ENCODE results near the gene GPS1.

The GPS1 gene

DNA sequence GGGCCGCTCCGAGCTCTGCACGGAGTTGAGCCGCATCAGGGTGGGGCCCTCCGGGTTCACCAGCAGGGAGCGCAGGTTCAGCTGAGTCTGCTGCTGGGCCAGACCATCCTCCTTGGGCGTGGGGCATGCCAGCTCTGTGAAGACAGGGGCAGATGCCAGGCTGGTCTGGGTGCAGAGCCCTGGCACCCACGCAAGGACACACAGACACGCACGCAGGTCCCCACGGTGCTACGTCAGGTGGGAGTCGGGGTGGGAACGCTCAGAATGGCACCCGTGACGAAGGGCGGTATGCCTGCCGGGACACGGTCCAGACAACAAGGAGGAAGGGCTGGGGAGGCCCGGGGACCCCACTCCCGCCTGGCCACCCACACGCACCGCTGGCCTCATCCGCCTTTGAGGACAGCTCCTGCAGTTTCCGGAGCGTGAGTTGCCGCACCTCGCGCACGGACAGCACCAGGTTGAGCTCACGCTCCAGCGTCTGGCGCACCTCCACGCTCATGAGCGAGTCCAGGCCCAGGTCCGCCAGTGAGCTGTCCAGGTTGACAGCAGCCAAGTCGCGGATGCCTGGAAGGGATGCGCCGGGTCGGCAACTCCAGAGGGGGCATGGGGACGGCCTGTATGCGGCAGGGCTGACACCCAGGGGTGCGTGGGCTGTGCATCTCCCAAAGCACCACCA, 29.2 kb downstream of the GPS1 start:
- no peak for DNase-seq

DNA sequence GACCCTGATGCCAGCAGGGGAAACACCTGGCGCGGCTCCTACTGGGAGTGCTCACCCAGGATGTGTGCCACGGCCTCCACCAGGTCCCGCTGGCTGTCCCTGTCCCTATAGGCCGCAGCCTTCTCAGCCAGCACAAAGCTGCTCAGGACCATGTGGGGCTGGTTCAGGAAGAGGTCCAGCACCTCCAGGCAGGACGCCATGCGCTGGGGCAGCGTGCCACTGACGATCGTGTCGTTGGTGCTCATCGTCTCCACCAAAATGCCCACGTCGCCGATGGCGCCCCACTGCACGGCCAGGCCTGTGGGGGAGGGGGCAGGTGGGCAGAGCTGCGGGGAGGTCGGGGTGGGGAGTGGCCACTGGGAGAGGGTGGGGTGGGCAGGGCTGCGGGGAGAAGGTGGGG, 29.8 kb downstream of the GPS1 start:
- DNase-seq: no peak

DNA sequence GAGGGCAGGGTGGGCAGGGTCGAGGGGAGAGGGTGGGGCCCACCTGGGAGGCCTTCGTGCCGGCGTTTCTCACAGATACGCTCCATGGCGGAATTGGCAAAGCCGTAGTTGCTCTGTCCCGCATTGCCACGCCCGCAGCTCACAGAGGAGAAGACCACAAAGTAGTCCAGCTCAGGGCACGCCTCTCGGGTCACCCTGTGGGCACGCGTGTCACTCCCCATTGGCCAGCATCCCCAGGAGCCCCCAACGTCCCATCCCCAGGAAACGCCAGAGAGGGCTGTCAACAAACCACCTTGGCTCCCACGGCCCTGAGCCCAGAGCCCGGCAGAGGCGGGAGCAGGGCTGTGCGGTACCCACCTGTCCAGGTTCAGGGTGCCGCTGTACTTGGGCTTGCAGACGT, 30.3 kb downstream of the GPS1 start:
- DNase-seq: no peak

DNA sequence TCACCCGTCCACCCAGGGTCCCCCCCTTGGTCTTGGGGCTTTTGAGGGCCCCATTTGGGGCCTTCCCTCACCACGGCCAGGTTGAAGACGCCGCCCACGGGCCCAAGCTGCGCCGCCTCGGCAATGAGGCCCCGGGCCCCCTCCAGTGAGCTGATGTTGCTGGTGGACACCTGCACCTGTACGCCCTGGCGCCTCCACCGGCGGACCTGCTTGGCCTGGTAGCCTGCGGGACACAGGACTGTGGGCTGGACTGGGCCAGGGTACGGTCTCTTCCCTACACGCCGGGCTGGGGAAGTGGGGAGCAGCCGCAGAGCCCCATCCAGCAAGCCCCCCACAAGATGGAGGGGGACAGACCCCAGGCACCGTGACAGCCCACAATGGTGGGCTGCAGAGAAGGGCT, 30.8 kb downstream of the GPS1 start:
- no peak for DNase-seq

DNA sequence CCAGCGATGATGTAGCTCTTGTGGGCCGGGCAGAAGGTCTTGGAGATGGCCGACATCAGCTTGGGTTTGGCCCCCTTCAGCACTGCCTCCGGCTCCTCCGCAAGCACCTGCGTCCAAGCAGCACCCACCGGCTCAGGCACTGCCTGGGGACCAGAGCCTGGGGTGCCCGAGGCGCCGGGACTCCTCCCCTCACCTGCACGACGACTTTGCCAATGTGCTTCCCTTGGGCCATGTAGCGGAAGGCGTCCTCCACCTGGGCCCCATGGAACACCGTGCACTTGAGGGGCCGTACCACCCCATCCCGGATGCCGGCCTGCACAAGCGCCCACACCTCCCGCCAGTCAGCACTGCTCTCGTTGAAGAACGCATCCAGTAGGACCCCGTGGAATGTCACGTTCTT, 31.3 kb downstream of the GPS1 start:
- DNase-seq: no peak

DNA sequence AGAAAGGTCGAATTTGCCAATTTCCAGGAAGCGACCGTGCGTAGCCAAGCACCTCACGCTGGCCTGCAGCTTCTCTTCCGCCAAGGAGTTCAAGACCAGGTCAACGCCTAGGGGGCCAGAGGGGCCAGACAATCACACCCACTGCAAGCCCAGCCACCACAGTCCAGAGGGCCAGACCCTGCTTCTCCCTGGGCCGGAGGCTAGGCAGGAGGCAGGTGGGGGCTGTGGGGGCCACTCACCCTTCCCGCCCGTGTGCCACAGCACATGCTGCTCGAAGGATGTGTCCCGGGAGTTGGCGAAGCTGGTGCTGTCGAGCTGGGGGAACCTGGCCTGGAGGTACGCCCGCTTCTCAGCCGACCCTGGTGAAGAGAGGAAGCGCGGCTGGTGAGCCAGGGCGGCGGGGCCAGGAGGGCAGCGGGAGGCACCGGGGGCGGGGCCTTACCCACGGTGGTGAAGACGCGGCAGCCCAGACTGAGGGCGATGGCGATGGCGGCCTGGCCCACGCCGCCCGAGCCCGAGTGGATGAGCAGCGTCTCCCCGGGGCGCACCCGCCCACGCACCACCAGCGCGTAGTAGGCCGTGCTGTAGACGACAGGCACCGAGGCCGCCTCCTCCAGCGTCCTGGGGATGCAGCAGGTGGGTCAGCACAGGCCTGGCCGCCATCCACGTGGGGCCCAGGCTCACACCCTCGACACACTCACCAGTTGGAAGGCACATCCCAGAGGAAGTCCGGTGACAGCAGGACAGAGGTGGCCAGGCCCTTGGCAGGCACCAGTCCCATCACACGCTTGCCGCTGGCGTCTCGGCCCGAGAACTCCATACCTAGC, 32.0 kb downstream of the GPS1 start:
- no peak for DNase-seq

DNA sequence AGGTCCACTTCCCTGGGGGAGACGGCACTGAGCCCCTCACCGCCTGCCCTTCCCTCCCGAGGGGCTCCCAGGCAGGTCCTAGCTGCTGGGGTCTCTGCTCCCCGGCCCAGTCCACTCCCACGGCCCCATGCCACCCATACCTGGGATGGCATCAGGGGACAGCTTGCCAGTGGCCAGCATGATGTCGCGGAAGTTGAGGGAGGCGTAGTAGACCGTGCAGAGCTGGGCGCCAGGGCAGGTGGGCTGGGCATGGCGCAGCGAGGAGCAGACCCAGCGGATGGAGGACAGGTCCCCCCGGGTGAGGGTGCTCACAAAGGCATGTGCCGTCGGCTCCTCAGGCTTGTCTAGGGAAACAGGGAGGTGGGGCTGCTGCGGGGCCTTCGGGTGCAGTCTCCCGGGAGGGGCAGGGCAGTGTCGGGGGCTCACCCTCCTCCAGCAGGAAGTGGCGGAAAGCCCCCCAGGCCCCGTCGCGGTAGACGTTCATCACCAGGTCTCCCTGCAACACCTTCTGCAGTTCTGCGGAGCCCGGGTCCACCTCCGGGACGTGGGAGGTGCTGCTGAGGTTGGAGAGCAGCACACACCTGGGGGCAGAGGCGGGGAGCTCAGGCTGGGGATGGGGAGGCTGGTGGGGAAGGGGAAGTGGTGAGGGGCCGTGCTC, 32.8 kb downstream of the GPS1 start:
- DNase-seq: no peak

DNA sequence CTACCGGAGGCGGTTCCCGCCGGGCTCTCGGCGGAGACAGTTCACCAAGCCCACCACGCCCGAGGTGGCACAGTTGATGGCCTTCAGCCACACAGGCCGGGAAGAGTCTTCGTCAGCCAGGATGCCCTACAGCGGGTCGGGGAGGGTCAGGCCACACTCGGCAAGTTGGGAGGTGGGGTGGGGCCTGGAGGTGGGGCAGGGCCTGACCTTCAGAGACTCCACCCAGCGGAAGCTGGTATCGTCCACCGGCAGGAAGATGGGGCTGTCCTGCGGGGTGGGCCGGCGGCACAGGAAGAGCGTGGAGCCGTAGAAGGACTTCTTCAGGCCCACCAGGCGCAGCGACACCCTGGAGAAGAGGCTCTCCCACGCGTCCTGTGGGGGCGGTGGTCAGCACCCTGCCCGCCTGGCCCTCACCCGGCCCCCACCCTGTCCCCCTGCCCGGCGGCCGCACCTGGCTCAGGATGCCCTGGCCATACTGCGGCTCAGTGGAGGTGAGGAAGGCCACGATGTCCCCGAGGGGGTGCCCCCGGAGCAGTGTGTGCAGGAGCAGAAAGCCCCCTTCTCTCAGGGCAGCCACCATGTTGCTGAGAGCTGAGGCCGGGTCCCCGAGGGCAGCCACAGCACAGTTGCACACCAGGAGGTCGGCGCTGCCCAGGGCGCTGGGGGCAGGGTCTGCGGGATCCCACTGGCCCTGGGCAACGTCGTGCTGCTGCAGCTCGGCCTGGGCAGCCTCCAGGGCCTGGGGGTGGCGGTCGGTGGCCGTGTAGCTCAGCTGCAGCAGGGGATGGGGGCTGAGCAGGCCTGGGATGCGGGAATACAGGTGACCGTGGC, 33.5 kb downstream of the GPS1 start:
- DNase-seq: no peak

DNA sequence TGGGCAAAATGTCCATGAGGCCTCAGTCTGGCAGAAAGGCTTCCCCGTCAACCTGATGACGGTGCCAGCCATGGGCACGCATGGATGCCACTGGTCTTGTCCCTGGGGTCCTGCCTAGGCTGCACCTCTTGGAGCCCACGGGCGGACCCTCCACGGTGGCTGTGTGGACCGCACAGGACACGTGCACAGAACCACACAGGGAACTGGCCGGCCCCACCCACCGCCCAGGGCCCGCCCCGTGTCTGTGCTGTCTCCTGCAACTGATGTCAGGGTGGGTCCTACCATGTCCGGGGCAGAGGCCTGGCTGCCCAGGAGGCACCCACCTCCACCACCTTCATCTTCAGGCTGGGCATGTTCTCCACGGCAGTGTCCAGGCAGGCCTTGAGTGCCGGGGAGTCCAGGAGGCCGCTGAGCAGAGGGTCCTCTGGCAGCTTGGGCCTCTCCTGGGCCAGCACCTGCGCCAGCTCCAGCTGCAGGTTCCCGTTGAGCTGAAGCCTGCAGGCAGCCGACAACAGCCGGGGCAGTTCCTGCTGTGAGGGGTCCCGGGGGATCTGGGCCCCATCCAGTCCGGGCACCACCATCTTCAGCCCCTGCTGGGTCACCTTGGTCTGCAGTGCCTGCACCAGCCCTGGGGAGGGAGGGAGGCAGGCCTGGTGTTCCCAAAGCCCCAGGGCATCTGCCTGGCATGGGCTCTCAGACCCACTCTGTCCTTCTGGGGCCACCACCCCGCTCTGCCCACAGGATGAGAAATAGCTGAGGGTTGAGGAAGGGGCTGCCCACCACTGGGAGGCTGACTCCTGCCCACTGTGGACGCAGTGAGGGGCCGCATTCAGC, 34.5 kb downstream of the GPS1 start:
- DNase-seq: no peak

DNA sequence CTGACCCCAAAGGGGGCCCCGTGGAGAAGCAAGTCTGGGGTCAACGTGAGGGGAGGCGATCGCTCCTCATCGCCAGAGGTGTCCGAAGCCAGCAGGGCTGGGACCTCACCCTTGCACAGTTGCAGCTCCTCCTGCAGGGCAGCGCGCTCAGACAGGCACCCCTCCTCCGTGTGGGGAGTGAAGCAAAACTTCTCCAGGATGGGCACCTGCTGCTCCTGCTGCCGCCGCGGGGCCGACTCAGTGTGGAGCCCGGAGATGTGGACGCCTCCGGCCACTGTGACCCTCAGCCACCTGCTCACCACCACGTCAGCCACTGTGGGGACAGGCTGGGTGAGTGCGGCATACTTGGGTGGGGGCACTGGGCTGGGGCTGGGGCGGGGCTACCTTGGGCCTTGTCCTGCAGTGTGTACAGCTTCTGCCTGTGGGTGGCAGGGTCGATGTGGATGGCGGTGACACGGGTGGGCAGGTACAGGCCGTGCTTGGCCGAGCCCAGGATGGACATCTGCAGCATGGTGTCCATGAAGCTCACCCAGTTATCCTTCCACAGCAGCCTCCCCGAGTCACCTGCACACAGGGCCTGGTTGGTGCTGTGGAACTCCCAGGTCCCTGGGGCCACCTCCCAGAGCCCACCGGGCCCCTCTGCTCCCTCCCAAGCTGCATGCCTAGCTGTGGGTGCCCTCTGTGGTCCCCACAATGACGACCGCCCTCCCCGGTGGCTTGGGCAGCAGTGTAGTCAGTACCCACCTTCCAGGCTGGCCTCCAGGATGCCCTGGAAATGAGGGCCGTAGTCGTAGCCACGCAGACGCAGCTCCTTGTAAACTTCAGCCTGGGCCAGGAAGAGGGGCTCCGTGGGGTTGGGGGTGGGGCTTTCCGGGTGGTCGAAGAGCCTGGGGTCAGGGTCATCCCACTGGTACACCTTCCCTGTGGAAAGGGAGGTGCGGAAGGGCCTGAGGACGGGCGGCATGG, 35.5 kb downstream of the GPS1 start:
- no peak for DNase-seq

DNA sequence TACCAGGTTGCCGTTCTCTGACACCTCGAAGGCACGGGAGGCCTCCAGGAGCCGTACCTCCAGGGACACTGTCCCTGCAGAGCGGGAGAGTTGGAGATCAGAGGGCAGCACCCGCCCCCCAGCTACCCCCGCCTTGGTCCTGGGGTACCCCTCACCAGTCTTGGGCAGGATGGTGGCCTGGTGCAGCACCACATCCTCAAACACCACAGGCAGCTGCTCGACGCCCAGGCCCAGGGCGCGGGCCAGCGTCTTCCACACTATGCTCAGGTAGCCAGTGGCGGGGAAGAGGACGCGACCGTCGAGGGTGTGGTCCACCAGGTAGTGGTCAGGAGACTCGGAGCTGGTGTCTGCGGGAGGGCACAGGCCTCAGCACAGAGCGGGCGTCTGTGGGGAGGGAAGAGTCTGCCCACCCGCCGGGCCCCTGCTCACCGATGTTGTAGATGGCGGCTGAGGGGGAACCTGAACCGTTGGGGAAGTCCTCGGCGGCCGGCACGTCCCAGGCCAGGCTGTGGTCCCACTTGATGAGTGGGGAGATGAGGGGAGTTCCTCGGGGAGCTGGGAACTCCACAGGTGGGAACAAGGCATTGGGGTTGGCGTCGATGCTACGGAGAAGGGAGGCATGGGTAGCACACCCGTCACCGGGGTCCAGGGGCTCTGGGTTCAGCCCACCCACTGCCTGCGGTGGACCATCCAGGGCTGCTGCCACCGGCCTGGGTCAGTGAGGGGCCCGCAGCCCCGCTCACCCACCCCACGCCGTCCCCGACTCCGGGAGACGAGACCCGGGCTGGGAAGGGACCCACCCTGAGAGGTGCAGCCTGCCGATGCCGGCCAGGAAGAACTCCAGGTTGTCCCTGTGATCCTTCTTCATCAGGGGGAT, 36.5 kb downstream of the GPS1 start:
- DNase-seq: no peak

DNA sequence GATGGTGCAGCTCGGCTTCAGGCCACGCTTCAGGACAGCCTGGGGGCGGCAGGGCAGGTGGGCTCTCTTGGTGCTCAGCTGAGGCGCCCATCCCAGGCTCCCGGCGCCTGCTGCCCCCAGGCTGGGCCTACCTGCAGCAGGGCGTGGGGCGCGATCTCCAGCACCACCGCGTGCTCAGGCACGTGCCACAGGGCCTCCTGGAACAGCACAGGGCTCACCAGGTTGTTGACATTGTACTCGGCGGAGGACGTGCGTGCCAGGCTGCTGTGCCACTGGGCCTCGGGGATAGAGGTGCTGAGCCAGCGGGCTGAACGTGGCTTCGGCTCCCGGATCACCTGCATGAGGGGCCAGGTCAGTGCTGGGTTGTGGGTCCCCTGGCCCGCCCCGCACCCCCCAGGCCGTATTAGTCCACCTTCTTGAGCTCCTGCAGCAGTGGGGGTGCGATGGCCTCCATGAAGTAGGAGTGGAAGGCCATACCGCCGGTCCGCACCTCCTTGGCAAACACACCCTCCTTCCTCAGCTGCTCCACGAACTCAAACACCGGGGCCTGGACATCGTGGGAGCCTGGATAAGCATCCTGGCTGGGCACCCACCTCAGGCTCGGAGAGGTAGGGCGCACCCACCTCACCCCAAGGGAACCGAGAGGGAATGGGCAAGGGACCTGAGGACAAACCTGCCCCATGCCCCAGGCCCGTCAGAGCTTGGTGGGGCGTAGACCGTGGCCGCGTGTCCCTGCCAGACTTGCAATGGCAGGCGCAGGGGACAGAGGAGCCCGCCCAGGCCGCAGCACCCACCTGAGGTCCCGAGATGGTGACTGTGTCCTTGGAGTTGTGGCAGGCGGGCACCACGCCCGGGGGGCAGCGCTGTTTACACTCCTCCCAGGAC, 37.4 kb downstream of the GPS1 start:
- DNase-seq: no peak

DNA sequence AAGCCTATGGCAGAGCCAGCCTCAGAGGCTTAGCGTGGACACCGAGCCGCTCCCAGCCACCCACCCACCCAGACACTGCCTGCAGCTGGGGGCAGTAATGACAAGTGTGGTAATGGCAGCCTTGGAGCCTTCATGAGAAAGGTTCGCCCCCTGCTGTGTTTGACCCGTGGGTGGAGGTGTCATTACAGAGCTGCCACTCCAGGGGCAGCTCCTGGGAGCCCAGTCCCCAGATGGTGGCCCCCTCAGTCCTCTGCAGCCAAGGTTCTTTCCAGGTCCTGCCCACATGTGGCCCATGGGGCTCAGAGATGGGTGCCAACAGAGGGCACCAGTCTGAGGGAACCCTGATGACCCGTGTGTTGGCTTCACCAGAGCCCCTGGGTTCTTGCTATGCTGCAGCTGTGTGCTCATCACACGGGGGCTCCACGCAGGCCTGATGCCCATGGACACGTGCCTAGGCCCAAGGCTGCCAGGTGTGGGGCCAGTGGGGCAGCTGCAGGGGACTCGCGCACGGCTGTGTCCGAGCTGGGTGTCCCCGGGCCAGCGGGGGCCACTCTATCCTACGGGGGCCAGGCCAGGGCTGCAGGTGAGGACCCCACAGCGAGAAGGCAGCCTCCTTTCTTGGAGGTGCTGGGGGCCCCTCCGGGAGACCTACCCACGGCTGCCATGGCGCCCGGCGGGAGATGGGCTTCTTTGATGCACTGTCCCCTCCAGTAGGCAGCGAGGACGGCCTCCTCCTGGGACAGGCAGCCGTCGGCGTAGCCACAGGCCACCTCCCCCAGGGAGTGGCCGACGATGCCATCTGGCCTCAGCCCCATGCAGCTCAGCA, 38.2 kb downstream of the GPS1 start:
- no peak for DNase-seq

DNA sequence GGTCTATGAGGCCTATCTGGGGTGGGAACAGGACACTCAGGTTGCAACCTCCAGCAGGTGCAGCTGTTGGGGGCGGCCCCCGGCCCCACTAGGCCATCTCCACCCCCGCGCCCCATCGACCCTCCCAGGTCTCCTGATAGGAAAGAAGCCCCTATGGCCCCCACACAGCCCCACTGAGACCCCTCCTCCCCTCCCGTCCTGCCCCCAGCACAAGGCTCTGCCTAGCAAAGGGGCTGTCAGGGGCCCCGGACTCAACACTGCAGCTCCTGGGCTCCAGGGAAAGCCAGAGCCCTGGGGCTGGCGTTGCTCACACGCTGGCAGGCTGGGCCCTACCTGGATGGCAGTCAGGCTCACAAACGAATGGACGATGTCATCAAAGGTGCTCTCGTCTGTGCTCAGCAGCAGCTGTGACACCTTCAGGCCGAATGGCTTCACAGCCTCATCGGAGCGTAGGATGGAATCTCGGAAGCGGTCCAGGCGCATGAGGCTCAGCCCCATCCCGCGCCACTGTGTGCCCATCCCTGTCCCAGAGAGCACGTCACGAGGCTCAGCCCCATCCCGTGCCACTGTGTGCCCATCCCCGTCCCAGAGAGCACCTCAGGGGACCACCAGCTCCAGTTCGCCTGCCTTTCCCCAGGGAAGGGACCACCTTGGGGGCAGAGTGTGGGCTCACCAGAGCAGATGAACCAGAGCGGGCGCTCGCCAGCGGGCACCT, 39.0 kb downstream of the GPS1 start:
- DNase-seq: no peak

DNA sequence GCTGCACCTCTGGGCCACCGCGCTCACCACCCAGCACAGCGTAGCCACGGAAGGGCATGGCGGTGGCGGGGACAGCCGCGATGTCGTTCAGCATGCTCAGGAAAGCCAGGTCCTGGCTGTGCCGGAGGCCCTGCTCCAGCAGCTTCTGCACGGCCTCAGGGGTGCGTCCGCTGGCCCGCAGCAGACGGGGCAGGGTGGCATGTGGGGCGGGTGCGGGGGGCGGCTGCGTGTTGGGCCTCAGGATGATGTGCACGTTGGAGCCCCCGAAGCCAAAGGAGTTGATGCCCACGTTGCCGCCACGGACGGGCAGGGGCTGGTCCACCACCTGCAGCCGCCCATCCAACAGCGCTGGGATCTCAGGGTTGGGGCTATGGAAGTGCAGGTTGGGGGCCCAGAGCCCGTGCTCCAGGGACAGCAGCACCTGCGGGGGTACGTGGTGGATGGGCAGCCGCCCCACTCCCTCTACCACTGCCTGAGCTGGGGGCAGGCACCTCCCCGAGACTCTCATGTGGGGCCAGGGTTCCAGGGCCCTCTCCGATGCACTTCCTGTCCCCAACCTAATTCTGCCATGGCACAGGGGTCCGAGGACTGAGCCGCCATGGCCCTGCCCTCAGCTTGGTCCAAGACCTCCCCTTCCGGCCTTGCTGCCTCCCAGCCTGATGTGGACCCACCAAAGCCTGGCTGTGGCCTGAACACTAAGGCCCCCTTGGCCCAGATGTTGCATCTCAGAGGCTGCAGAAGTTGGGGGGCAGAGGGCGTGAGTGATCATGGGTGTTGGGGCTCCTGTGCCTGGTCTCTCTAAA, 39.8 kb downstream of the GPS1 start:
- no peak for DNase-seq

DNA sequence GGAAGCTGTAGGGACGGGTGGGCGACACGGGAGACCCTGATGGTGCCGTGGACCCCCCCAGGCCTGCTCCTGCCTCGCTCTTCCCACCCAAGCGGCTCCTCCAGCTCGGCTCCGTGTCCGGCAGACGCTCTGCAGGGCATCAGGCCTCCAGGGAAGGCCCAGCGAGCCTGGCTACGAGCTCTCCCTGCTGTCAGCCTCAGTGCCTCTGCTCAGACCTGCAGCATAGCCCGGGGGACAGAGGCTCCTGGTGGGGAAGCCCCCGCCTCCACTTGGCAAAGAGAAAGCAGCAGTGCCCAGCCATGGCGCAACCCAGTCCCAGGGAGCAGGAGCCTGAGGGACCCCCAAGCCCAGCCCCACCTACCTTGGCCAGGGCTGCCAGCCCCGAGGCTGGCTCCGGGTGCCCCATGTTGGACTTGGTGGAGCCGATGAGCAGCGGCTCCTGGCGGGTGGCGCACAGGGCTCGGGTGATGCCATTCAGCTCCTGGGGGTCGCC, 40.4 kb downstream of the GPS1 start:
- no peak for DNase-seq
